T-helper 1 cell treated with Interleukin-12 subunit alpha and Interleukin-12 subunit beta and Interleukin-4 antibody, amounts not matched to agents 30 μg/mL and 1 μg/mL, for 36 hours (primary cell): Measurements from ENCODE around the gene PHKA2.
"Not testable (repeated sequence)": the region's sequence is repeated elsewhere in the genome, so short reads cannot be mapped to it uniquely, and the experiment has no call there.

ENCODE experiments used
- H3K27ac Mint-ChIP-seq: one replicate; pipeline ENCODE4 v1.8.0; 2021; ENCODE audit warnings: mild to moderate bottlenecking, mixed read lengths
- H3K27me3 Mint-ChIP-seq: one replicate; pipeline ENCODE4 v1.8.0; 2021; ENCODE audit warnings: low read depth, mixed read lengths
- H3K36me3 Mint-ChIP-seq: one replicate; pipeline ENCODE4 v1.8.0; 2021; ENCODE audit warnings: low read depth, mixed read lengths
- H3K4me1 Mint-ChIP-seq: one replicate; pipeline ENCODE4 v1.8.0; 2021; ENCODE audit warnings: low read depth, mixed read lengths
- H3K4me3 Mint-ChIP-seq: one replicate; pipeline ENCODE4 v1.8.0; 2021; ENCODE audit warnings: mild to moderate bottlenecking, moderate library complexity, mixed read lengths
- H3K9me3 Mint-ChIP-seq: one replicate; pipeline ENCODE4 v1.8.0; 2021; ENCODE audit warnings: mixed read lengths

Gene PHKA2

GRCh38 chrX:18994713-18995112 is 10.8 kb upstream of the PHKA2 start:
- Mint-ChIP-seq H3K27me3 (no peaks in the 10 kb centered on the region), H3K27ac (no peak overlapping the region), H3K36me3 (no peaks in the 10 kb centered on the region), H3K4me3 (no peak overlapping the region), H3K4me1 (no peaks in the 10 kb centered on the region), H3K9me3 (no peaks in the 10 kb centered on the region)

- no peaks in the 10 kb centered on the region for H3K9me3 Mint-ChIP-seq
- no peaks in the 10 kb centered on the region for H3K4me1 Mint-ChIP-seq
- no peaks in the 10 kb centered on the region for H3K36me3 Mint-ChIP-seq
- H3K27ac Mint-ChIP-seq: no peak overlapping the region
- no peaks in the 10 kb centered on the region for H3K27me3 Mint-ChIP-seq
- H3K4me3 Mint-ChIP-seq: no peak overlapping the region
Observed at GRCh38 chrX:18992829-18993228, 8.9 kb upstream of the PHKA2 start.

DNA sequence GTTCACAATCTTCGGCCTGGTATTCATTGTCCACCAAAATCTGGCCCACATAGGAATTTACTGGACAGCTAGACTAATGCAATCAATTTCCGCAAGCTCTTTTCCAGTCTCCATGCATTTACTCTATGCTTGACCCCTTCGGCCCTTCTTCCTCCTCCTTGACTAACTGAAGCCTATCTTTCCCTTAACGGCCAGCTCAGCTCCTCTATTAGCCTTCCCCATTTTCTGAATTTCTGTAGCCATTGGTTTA is 1.2 kb upstream of the PHKA2 start:
- peak overlapping the region; percentile 56 for H3K27ac Mint-ChIP-seq

DNA sequence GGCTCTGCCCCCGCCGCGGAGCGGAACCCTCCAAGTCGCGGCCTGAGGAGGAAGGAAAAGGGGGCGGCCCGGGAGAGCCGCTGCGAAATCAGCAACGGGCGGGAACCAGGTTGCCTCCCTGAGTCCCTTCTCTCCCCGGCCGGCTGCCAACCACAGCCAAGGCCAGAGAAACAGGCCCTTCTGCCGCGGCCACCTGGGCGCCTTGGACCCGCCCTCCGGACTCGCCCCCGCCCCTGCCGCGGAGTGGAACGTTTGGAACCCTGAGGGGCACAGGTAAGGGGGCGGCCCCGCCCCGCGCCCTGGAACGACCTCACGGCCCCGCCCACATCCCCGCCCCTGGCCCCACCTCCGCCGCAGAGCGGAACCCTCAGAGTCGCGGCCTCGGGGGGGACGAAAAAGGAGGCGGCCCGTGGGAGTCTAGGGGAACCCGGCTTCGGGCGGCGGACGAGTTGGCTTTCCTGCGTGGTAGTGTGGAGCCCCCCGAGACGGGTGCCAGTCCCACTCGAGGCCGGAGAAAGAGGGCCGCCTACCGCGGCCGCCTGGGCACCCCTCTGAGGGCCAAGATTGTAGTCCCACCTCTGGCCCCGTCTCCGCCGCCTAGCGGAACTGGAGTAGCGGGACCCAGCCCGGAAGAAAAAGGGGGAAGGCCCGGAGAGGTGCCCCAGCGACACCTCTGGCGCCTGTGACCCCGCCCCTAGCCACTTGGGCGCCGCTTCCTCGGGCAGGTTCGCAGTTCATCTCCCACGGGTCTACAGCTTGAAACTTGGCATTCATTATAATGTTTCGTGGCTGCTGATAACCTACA is 669 bp upstream of the PHKA2 start:
- no peaks in the 10 kb centered on the region for H3K36me3 Mint-ChIP-seq
- peak overlapping the region; percentile 56 for H3K27ac Mint-ChIP-seq
- H3K27me3 Mint-ChIP-seq: no peaks in the 10 kb centered on the region
- H3K4me1 Mint-ChIP-seq: peaks cover 4% of the 10 kb centered on the region
- no peaks in the 10 kb centered on the region for H3K9me3 Mint-ChIP-seq
- H3K4me3 Mint-ChIP-seq: peak overlapping the region; percentile 78

More for the DNA sequence above, 1.2 kb upstream of the PHKA2 start:
- Mint-ChIP-seq H3K27me3 (no peaks in the 10 kb centered on the region), H3K36me3 (no peaks in the 10 kb centered on the region), H3K4me1 (peaks cover 4% of the 10 kb centered on the region), H3K9me3 (no peaks in the 10 kb centered on the region), H3K4me3 (peak overlapping the region; percentile 78)

DNA sequence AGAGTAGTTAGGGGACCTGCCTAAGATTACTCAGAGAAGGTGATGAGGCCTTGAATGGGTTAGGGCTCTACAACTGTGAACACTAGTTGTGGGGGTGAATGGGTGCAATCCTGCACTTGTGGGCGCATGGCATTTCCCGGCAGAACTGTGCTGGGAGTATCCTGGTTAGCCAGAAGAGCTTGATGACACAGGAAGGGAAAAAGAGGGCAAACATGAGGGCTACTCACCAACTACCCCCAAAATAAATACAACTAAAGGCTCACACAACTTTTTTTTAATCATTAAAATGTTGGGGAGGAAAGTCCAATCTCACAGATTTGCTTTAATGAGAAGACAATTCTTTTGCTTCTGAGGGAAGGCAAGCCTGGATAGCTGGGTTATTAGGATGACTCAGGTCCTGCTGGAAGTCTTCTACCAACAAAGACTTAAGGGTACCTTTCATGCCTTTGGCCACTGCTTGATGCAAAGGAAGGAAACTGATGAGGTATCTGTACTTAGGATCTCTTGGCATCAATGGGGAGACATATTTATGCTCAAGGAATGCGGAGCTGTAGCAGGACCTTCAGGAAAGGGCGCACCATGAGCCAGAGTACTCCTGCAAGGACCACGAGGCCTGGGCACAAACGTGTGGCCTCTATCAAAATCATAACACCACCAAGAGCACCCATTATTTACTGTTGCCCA is 2.6 kb downstream of the PHKA2 start:
- Mint-ChIP-seq H3K36me3 (no peaks in the 10 kb centered on the region), H3K27ac (no peak overlapping the region), H3K4me1 (peaks cover 4% of the 10 kb centered on the region), H3K27me3 (no peaks in the 10 kb centered on the region), H3K9me3 (no peaks in the 10 kb centered on the region), H3K4me3 (no peak overlapping the region)

DNA sequence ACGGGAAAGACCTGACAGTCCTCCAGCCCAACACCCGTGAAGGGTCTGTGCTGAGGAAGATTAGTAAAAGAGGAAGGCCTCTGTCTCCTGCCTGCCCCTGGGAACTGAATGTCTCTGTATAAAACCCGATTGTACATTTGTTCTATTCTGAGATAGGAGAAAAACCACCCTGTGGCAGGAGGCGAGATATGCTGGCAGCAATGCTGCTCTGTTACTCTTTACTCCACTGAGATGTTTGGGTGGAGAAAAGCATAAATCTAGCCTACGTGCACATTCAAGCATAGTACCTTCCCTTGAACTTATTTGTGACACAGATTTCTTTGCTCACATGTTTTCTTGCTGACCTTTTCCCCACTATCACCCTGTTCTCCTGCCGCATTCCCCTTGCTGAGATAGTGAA is 3.7 kb downstream of the PHKA2 start:
- not testable (repeated sequence) for H3K4me1 Mint-ChIP-seq, H3K27me3 Mint-ChIP-seq, H3K4me3 Mint-ChIP-seq, H3K9me3 Mint-ChIP-seq, H3K36me3 Mint-ChIP-seq, H3K27ac Mint-ChIP-seq

GRCh38 chrX:18974993-18975392 is 8.9 kb downstream of the PHKA2 start:
- Mint-ChIP-seq H3K36me3 (peaks cover 2% of the 10 kb centered on the region), H3K27me3 (no peaks in the 10 kb centered on the region), H3K4me1 (no peaks in the 10 kb centered on the region), H3K27ac (no peak overlapping the region), H3K4me3 (no peak overlapping the region), H3K9me3 (no peaks in the 10 kb centered on the region)

- Mint-ChIP-seq H3K27ac (no peak overlapping the region), H3K9me3 (no peaks in the 10 kb centered on the region), H3K27me3 (no peaks in the 10 kb centered on the region), H3K36me3 (peaks cover 2% of the 10 kb centered on the region), H3K4me3 (no peak overlapping the region), H3K4me1 (no peaks in the 10 kb centered on the region)
Observed at GRCh38 chrX:18973527-18974192, 10.3 kb downstream of the PHKA2 start.

GRCh38 chrX:18971506-18971905 is 12.4 kb downstream of the PHKA2 start:
- no peak overlapping the region for H3K4me3 Mint-ChIP-seq
- H3K4me1 Mint-ChIP-seq: no peaks in the 10 kb centered on the region
- peaks cover 2% of the 10 kb centered on the region for H3K36me3 Mint-ChIP-seq
- H3K27ac Mint-ChIP-seq: no peak overlapping the region
- no peaks in the 10 kb centered on the region for H3K9me3 Mint-ChIP-seq
- H3K27me3 Mint-ChIP-seq: no peaks in the 10 kb centered on the region

DNA sequence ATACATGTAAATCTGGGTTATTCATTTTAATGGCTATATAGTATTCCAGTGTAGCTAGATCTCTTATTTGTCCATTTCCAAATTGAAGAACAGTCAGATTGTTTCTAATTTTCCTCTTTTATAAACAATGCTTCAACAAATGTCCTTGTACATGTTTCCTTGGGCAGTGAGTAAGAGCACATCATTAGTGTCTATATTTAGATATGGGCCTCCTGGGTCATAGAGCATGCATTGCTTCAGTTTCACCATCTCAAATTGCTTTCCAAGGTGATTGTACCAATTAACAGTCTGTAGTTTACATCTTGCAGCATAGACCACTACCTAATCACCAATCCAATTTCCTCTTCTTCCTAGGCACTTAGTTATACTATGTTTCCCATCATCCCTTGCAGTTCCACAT is 13.4 kb downstream of the PHKA2 start:
- Mint-ChIP-seq H3K4me3 (no peak overlapping the region), H3K4me1 (no peaks in the 10 kb centered on the region), H3K36me3 (peaks cover under 1% of the 10 kb centered on the region), H3K27me3 (no peaks in the 10 kb centered on the region), H3K27ac (no peak overlapping the region), H3K9me3 (no peaks in the 10 kb centered on the region)

- H3K36me3 Mint-ChIP-seq: no peaks in the 10 kb centered on the region
- H3K4me1 Mint-ChIP-seq: peaks cover 4% of the 10 kb centered on the region
- H3K9me3 Mint-ChIP-seq: no peaks in the 10 kb centered on the region
- H3K4me3 Mint-ChIP-seq: no peak overlapping the region
- no peaks in the 10 kb centered on the region for H3K27me3 Mint-ChIP-seq
- H3K27ac Mint-ChIP-seq: no peak overlapping the region
Observed at GRCh38 chrX:18966624-18967023, 17.3 kb downstream of the PHKA2 start.

GRCh38 chrX:18964901-18965300 is 19.0 kb downstream of the PHKA2 start:
- no peaks in the 10 kb centered on the region for H3K27me3 Mint-ChIP-seq
- H3K36me3 Mint-ChIP-seq: no peaks in the 10 kb centered on the region
- H3K9me3 Mint-ChIP-seq: no peaks in the 10 kb centered on the region
- peaks cover 8% of the 10 kb centered on the region for H3K4me1 Mint-ChIP-seq
- H3K27ac Mint-ChIP-seq: no peak overlapping the region
- no peak overlapping the region for H3K4me3 Mint-ChIP-seq

DNA sequence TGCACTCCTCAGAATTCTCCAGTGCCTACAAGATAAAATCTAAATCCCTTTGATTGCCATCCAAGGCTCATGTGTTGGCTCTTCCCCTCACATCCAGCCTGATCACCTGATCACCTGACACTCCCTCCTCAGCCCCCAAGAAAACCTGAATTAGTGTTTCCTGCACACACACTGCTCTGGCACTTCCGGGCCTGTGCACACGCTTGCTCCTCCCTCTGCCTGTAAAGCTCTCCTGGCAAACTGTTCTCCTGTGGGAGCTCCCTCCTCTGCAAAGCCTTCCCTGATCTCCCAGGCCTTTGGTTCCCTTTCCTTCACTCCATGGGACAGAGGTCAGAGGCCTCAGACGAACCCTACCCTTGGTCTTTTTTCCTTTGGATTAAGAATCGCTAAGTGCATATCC is 19.9 kb downstream of the PHKA2 start:
- Mint-ChIP-seq H3K9me3 (no peaks in the 10 kb centered on the region), H3K27me3 (no peaks in the 10 kb centered on the region), H3K4me3 (no peak overlapping the region), H3K27ac (no peak overlapping the region), H3K36me3 (no peaks in the 10 kb centered on the region), H3K4me1 (peaks cover 12% of the 10 kb centered on the region)

DNA sequence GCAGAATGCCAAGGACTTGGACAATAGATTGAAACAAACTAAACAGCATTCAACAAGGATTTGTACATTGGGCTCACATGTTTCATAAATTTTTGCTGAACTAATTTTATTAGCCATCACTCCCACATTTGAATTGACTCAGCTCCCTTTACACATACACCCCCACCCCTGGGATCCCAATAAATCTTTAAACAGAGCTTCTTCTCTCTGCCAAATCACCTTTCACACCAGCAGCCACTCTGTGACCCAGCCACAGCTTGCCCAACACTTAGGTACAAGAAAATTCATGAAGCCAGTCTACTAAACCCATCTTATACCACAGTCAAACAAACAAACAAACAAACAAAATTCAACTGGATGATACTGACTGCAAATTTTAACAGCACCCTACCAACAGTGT is 21.6 kb downstream of the PHKA2 start:
- no peaks in the 10 kb centered on the region for H3K36me3 Mint-ChIP-seq
- peaks cover 13% of the 10 kb centered on the region for H3K4me1 Mint-ChIP-seq
- no peak overlapping the region for H3K4me3 Mint-ChIP-seq
- H3K9me3 Mint-ChIP-seq: no peaks in the 10 kb centered on the region
- no peaks in the 10 kb centered on the region for H3K27me3 Mint-ChIP-seq
- H3K27ac Mint-ChIP-seq: no peak overlapping the region

DNA sequence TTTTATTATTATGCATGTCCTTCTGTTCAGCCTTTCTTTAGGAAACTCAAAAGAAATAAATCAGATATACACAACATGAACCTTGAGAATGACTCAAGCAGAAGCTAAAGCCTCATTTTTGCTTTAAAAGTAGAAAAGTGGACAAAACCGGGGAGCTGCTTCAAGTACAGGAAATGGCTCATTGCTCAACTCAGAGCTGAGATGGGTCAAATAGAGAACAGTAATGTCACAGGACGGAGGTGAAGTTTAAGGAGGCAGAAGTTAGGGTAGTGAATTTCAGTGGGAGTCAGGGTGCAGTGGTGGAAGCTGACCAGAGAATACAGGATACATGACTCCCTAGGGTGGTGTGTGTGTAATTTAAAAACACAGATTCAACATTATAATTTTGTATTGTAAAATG is 22.2 kb downstream of the PHKA2 start:
- no peaks in the 10 kb centered on the region for H3K9me3 Mint-ChIP-seq
- H3K4me1 Mint-ChIP-seq: peaks cover 13% of the 10 kb centered on the region
- H3K4me3 Mint-ChIP-seq: no peak overlapping the region
- no peaks in the 10 kb centered on the region for H3K36me3 Mint-ChIP-seq
- no peaks in the 10 kb centered on the region for H3K27me3 Mint-ChIP-seq
- H3K27ac Mint-ChIP-seq: no peak overlapping the region
